Liver (tissue), 3 donors: Measurements from ENCODE around the gene NBEAL2.

Experiments used
- EGR1 ChIP-seq, 2 donors: IDR thresholded peaks; 2 replicates each; pipeline ENCODE4 v1.6.1; 2016 to 2018; ENCODE audit warnings: antibody characterized with exemption in 2 of 2, low read depth in 2 of 2
- FOXA1 ChIP-seq: IDR thresholded peaks from 2 replicates; pipeline ENCODE4 v1.6.1; 2016; ENCODE audit warnings: antibody characterized with exemption
- GABPA ChIP-seq, 2 donors: IDR thresholded peaks in 1 of 2; conservative IDR thresholded peaks in 1 of 2; 2 replicates each; pipeline ENCODE4 v1.6.1; 2016; ENCODE audit warnings: antibody characterized with exemption in 2 of 2, mild to moderate bottlenecking in 1 of 2, moderate library complexity in 1 of 2
- HNF4G ChIP-seq: IDR thresholded peaks from 2 replicates; pipeline ENCODE4 v1.6.1; 2016; ENCODE audit warnings: antibody characterized with exemption
- RAD21 ChIP-seq, 2 donors: IDR thresholded peaks; 2 replicates each; pipeline ENCODE4 v1.6.1; 2016; ENCODE audit warnings: antibody characterized with exemption in 2 of 2, mild to moderate bottlenecking in 2 of 2
- TAF1 ChIP-seq: conservative IDR thresholded peaks from 2 replicates; pipeline ENCODE4 v1.6.1; 2016; ENCODE audit warnings: antibody characterized with exemption, mild to moderate bottlenecking
- YY1 ChIP-seq: IDR thresholded peaks from 2 replicates; pipeline ENCODE4 v1.6.1; 2016; ENCODE audit warnings: antibody characterized with exemption, mild to moderate bottlenecking
- TF ChIP-seq, protein P1 (sequence below): IDR thresholded peaks from 2 replicates; pipeline ENCODE4 v1.6.1; 2016; ENCODE audit warnings: antibody characterized with exemption
- TF ChIP-seq, protein P2 (sequence below): IDR thresholded peaks from 2 replicates; pipeline ENCODE4 v1.6.1; 2016; ENCODE audit warnings: antibody characterized with exemption, mild to moderate bottlenecking
- TF ChIP-seq, protein P3 (sequence below): fragments of 150-350 bp; IDR thresholded peaks from 2 replicates; pipeline ENCODE4 v1.5.1; 2017; ENCODE audit warnings: improper control_type of control experiment, low read depth, low read length; ENCODE audit not compliant: missing input control
- TF ChIP-seq, protein P4 (sequence below): IDR thresholded peaks from 2 replicates; pipeline ENCODE4 v1.6.1; 2016; ENCODE audit warnings: antibody characterized with exemption
- donor health status: healthy.
- donor health status: healthy.

DNA sequence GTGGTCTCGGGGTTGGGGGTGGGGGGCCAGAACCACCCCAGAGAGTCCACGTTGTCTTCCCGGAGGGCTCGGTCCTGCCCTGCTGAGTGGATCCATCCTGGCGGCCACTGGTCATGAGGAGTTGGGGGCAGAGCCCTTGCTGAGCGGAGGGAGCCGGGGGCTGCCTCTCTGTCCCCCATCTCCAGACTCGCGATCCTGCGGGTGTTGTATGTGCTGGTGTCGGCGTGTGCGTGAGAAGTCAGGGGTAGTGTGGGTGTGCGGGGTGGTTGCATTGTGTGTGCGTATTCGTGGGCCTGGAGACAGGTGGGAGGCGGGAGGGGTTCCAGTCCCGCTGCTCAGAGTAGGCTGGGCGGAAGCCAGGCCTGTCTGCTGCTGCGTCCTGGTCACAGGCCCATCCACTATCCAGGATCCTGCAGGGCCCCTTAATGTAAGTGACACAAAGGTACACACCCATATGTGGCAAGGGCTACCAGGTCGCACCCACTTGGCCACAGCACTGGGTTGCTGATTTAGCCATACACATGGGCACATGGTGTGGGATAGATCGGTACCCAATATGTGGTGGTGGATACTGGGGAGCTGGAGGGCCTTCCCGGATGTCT is 30.7 kb downstream of the NBEAL2 start:
- TF ChIP-seq, protein P1, sequence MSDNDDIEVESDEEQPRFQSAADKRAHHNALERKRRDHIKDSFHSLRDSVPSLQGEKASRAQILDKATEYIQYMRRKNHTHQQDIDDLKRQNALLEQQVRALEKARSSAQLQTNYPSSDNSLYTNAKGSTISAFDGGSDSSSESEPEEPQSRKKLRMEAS: no peak
- no peak for TF ChIP-seq HNF4G
- TF ChIP-seq TAF1: no peak
- TF ChIP-seq, protein P2, sequence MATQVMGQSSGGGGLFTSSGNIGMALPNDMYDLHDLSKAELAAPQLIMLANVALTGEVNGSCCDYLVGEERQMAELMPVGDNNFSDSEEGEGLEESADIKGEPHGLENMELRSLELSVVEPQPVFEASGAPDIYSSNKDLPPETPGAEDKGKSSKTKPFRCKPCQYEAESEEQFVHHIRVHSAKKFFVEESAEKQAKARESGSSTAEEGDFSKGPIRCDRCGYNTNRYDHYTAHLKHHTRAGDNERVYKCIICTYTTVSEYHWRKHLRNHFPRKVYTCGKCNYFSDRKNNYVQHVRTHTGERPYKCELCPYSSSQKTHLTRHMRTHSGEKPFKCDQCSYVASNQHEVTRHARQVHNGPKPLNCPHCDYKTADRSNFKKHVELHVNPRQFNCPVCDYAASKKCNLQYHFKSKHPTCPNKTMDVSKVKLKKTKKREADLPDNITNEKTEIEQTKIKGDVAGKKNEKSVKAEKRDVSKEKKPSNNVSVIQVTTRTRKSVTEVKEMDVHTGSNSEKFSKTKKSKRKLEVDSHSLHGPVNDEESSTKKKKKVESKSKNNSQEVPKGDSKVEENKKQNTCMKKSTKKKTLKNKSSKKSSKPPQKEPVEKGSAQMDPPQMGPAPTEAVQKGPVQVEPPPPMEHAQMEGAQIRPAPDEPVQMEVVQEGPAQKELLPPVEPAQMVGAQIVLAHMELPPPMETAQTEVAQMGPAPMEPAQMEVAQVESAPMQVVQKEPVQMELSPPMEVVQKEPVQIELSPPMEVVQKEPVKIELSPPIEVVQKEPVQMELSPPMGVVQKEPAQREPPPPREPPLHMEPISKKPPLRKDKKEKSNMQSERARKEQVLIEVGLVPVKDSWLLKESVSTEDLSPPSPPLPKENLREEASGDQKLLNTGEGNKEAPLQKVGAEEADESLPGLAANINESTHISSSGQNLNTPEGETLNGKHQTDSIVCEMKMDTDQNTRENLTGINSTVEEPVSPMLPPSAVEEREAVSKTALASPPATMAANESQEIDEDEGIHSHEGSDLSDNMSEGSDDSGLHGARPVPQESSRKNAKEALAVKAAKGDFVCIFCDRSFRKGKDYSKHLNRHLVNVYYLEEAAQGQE: no peak
- TF ChIP-seq, protein P3, sequence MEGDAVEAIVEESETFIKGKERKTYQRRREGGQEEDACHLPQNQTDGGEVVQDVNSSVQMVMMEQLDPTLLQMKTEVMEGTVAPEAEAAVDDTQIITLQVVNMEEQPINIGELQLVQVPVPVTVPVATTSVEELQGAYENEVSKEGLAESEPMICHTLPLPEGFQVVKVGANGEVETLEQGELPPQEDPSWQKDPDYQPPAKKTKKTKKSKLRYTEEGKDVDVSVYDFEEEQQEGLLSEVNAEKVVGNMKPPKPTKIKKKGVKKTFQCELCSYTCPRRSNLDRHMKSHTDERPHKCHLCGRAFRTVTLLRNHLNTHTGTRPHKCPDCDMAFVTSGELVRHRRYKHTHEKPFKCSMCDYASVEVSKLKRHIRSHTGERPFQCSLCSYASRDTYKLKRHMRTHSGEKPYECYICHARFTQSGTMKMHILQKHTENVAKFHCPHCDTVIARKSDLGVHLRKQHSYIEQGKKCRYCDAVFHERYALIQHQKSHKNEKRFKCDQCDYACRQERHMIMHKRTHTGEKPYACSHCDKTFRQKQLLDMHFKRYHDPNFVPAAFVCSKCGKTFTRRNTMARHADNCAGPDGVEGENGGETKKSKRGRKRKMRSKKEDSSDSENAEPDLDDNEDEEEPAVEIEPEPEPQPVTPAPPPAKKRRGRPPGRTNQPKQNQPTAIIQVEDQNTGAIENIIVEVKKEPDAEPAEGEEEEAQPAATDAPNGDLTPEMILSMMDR: no peak
- TF ChIP-seq GABPA (IDR thresholded peaks at IDR 0.05 in 1 of 2, conservative IDR thresholded peaks at IDR 0.05 in 1 of 2): no peak
- no peak for TF ChIP-seq FOXA1
- TF ChIP-seq YY1: no peak
- TF ChIP-seq EGR1 (IDR thresholded peaks at IDR 0.05; ENCODE audit: low read depth in 2 of 2): no peak
- no peak for TF ChIP-seq RAD21 (IDR thresholded peaks at IDR 0.05)
- TF ChIP-seq, protein P4, sequence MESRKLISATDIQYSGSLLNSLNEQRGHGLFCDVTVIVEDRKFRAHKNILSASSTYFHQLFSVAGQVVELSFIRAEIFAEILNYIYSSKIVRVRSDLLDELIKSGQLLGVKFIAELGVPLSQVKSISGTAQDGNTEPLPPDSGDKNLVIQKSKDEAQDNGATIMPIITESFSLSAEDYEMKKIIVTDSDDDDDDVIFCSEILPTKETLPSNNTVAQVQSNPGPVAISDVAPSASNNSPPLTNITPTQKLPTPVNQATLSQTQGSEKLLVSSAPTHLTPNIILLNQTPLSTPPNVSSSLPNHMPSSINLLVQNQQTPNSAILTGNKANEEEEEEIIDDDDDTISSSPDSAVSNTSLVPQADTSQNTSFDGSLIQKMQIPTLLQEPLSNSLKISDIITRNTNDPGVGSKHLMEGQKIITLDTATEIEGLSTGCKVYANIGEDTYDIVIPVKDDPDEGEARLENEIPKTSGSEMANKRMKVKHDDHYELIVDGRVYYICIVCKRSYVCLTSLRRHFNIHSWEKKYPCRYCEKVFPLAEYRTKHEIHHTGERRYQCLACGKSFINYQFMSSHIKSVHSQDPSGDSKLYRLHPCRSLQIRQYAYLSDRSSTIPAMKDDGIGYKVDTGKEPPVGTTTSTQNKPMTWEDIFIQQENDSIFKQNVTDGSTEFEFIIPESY: no peak
